ENCODE measurements around the gene LINC00305. TPM values are rescaled to one million over a fixed set of nuclear protein-coding genes. Genes with fewer than 3 reads are reported as not detected.
A peak's percentile ranks its signal among the peaks of the same experiment; 100 is the strongest.

The LINC00305 gene
- polyA plus RNA-seq, 1 experiment: not detected

- TF ChIP-seq CTCF (IDR thresholded peaks at IDR 0.05; ENCODE audit: insufficient read depth, low read depth, low read length): no peak
- Histone ChIP-seq H3K4me3 (ENCODE audit: low read depth, low read length) (no peak overlapping the region), H3K36me3 (ENCODE audit: control insufficient read depth, insufficient read depth, low read length) (no peaks in the 10 kb centered on the region), H3K27me3 (ENCODE audit: control insufficient read depth, insufficient read depth, low read length) (no peaks in the 10 kb centered on the region)
- DNase-seq (ENCODE audit: low read depth): no peak
- ChIA-PET CTCF (interaction anchor here (0.6 kb wide), 1 partner anchor 9 kb away, joined by 4 read pairs; no protein-coding TSS in a partner anchor), POLR2A (no interaction called here)
These were observed 38.0 kb downstream of the LINC00305 start for GRCh38 chr18:64110692-64111480.

- Histone ChIP-seq H3K36me3 (ENCODE audit: control insufficient read depth, insufficient read depth, low read length) (no peaks in the 10 kb centered on the region), H3K27me3 (ENCODE audit: control insufficient read depth, insufficient read depth, low read length) (no peaks in the 10 kb centered on the region), H3K4me3 (ENCODE audit: low read depth, low read length) (no peak overlapping the region)
- TF ChIP-seq CTCF (IDR thresholded peaks at IDR 0.05; ENCODE audit: insufficient read depth, low read depth, low read length): 0 out of 2 replicates have a peak, but pooled peaks have one; percentile 7
- POLR2A ChIA-PET: no interaction called here
- DNase-seq (ENCODE audit: low read depth): no peak
- CTCF ChIA-PET: no interaction called here
These were observed 44.9 kb downstream of the LINC00305 start for GRCh38 chr18:64103986-64104385.

GRCh38 chr18:64100116-64100922 lies 48.6 kb downstream of the LINC00305 start:
- no peak for TF ChIP-seq CTCF (IDR thresholded peaks at IDR 0.05; ENCODE audit: insufficient read depth, low read depth, low read length)
- DNase-seq (ENCODE audit: low read depth): no peak
- POLR2A ChIA-PET: no interaction called here
- no peak overlapping the region for H3K4me3 ChIP-seq (ENCODE audit: low read depth, low read length)
- H3K27me3 ChIP-seq (ENCODE audit: control insufficient read depth, insufficient read depth, low read length): no peaks in the 10 kb centered on the region
- CTCF ChIA-PET: interaction anchor here (0.6 to 0.7 kb wide), 2 partner anchors 101 to 201 kb away, joined by 4 read pairs; no protein-coding TSS in a partner anchor
- H3K36me3 ChIP-seq (ENCODE audit: control insufficient read depth, insufficient read depth, low read length): no peaks in the 10 kb centered on the region

- H3K36me3 ChIP-seq (ENCODE audit: control insufficient read depth, insufficient read depth, low read length): no peaks in the 10 kb centered on the region
- no peaks in the 10 kb centered on the region for H3K27me3 ChIP-seq (ENCODE audit: control insufficient read depth, insufficient read depth, low read length)
- H3K4me3 ChIP-seq (ENCODE audit: low read depth, low read length): no peak overlapping the region
- TF ChIP-seq CTCF (IDR thresholded peaks at IDR 0.05; ENCODE audit: insufficient read depth, low read depth, low read length): no peak
- CTCF ChIA-PET: interaction anchor here (0.7 kb wide), 1 partner anchor 202 kb away, joined by 4 read pairs; no protein-coding TSS in a partner anchor
- POLR2A ChIA-PET: no interaction called here
- DNase-seq (ENCODE audit: low read depth): no peak
These were observed 49.6 kb downstream of the LINC00305 start for GRCh38 chr18:64099244-64099643.

- CTCF ChIA-PET: no interaction called here
- no peak for DNase-seq (ENCODE audit: low read depth)
These were observed 51.4 kb downstream of the LINC00305 start for GRCh38 chr18:64097497-64097896.

More at GRCh38 chr18:64097497-64097896, 51.4 kb downstream of the LINC00305 start:
- no peak for TF ChIP-seq CTCF (IDR thresholded peaks at IDR 0.05; ENCODE audit: insufficient read depth, low read depth, low read length)
- Histone ChIP-seq H3K27me3 (ENCODE audit: control insufficient read depth, insufficient read depth, low read length) (no peaks in the 10 kb centered on the region), H3K4me3 (ENCODE audit: low read depth, low read length) (no peak overlapping the region), H3K36me3 (ENCODE audit: control insufficient read depth, insufficient read depth, low read length) (no peaks in the 10 kb centered on the region)
- POLR2A ChIA-PET: no interaction called here

Measured in BJ (cell line).